Prostate gland (tissue), 2 donors: ENCODE measurements around the gene WDR19.

Experiments used
- CTCF ChIP-seq, 4 experiments: fragments of 200-600 bp in 2 of 4; fragments of 450-650 bp in 2 of 4; sonication (generic) in 2 of 4; IDR thresholded peaks; 1 replicate in 3 of 4; 2 replicates in 1 of 4; pipeline ENCODE4 v1.5.1; 2016 to 2019; ENCODE audit warnings: antibody characterized with exemption in 4 of 4, mild to moderate bottlenecking in 2 of 4, moderate library complexity in 2 of 4
- POLR2A ChIP-seq: fragments of 450-650 bp; IDR thresholded peaks from one replicate; pipeline ENCODE4 v1.6.1; 2016; ENCODE audit warnings: antibody characterized with exemption, mild to moderate bottlenecking
- POLR2AphosphoS5 ChIP-seq: sonication (generic); formaldehyde crosslinking; IDR thresholded peaks from one replicate; pipeline ENCODE4 v1.6.1; 2017; ENCODE audit warnings: antibody characterized with exemption

GRCh38 chr4:39230462-39230861 is 48.1 kb downstream of the WDR19 start:
- no peak for TF ChIP-seq POLR2A
- TF ChIP-seq CTCF (IDR thresholded peaks at IDR 0.05): no peak
- no peak for TF ChIP-seq POLR2AphosphoS5
